ENCODE results near the gene SPRR1A. TPM values are rescaled to one million over a fixed set of nuclear protein-coding genes. Genes with fewer than 3 reads are reported as not detected.

SPRR1A gene
- total and polyA plus RNA-seq, 10 donors = not detected

DNA sequence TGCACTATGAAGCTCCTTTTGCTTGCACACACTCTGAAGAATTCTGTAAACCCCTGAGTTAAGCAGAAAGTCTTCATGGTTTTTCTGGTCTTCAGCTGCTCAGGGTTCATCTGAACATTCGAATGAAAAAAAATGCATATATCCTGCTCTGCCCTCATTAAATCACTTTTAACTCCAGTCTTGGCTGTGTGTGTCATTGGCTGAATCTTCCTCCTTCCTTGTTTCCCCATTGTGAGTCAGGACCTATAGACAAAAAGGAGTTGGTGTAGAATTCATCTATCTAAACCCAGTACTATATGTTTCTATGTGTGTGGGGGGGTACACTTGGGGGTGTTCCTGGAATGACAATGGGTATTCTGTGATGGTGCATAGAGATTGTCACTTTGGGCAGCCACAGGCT, 40.5 kb downstream of the SPRR1A start:
- WGBS, 5 donors = 74 to 94% (median 92%) methylated on average over 1 of the region's 1 CpG
- Histone ChIP-seq H3K27me3 (replicated peaks in 1 of 7) (peaks cover 0 to 26% (median 0%) of the 10 kb centered on the region in 7 donors), H3K4me1 (no peaks in the 10 kb centered on the region), H3K36me3 (no peaks in the 10 kb centered on the region), H3K4me3 (no peak overlapping the region), H3K27ac (no peak overlapping the region), H3K9me3 (no peaks in the 10 kb centered on the region)
- intact Hi-C loops (cut with DNase I; ENCODE audit: low total_unique reads) = no loop called here
- no peak for DNase-seq
- no peak for TF ChIP-seq POLR2A (IDR thresholded peaks at IDR 0.05)
- no peak for TF ChIP-seq CTCF (IDR thresholded peaks at IDR 0.05 in 8 of 11, conservative IDR thresholded peaks at IDR 0.05 in 3 of 11)
- TF ChIP-seq POLR2AphosphoS5 (IDR thresholded peaks at IDR 0.05) = no peak

GRCh38 chr1:153025797-153026196, 41.9 kb downstream of the SPRR1A start:
- no peak for DNase-seq
- peaks cover 0 to 25% (median 0%) of the 10 kb centered on the region in 7 donors for H3K27me3 ChIP-seq (replicated peaks in 1 of 7)
- H3K4me3 ChIP-seq = no peak overlapping the region
- H3K27ac ChIP-seq = no peak overlapping the region
- intact Hi-C loops (cut with DNase I; ENCODE audit: low total_unique reads) = no loop called here
- no peaks in the 10 kb centered on the region for H3K9me3 ChIP-seq
- no peaks in the 10 kb centered on the region for H3K36me3 ChIP-seq
- H3K4me1 ChIP-seq = no peaks in the 10 kb centered on the region
- 73 to 85% (median 79%) methylated on average over 1 of the region's 1 CpG for WGBS, 5 donors
- TF ChIP-seq POLR2AphosphoS5 (IDR thresholded peaks at IDR 0.05) = no peak
- no peak for TF ChIP-seq POLR2A (IDR thresholded peaks at IDR 0.05)
- TF ChIP-seq CTCF (IDR thresholded peaks at IDR 0.05 in 8 of 11, conservative IDR thresholded peaks at IDR 0.05 in 3 of 11) = no peak

DNA sequence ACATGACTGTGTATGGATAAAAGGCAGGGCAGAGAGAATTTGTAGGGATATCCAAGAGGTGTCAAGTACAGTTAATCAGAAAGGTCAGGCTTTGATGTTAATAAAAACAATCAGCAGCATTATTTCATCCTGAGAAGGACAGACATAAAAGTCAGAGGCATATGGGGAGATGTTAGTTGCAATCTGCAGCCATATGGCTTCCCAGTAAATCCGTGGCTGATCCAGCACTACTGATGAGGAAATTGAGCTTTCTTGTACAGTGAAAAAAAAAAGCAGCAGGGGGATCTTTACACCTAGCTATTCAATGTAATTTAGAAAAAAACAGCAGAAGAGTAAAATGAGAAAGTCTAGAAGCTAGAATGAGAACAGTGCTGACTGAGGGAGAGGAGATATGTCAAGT, 44.9 kb downstream of the SPRR1A start:
- intact Hi-C loops (cut with DNase I; ENCODE audit: low total_unique reads) = no loop called here
- H3K27ac ChIP-seq = no peak overlapping the region
- H3K4me1 ChIP-seq = no peaks in the 10 kb centered on the region
- 60 to 78% (median 66%) methylated on average over 1 of the region's 1 CpG for WGBS, 5 donors
- no peaks in the 10 kb centered on the region for H3K36me3 ChIP-seq
- no peak for DNase-seq
- no peaks in the 10 kb centered on the region for H3K9me3 ChIP-seq
- H3K27me3 ChIP-seq (replicated peaks in 1 of 7) = peaks cover 0 to 28% (median 0%) of the 10 kb centered on the region in 7 donors
- TF ChIP-seq POLR2AphosphoS5 (IDR thresholded peaks at IDR 0.05) (no peak), CTCF (IDR thresholded peaks at IDR 0.05 in 8 of 11, conservative IDR thresholded peaks at IDR 0.05 in 3 of 11) (no peak), POLR2A (IDR thresholded peaks at IDR 0.05) (no peak)
- no peak overlapping the region for H3K4me3 ChIP-seq

GRCh38 chr1:153030895-153031294, 47.0 kb downstream of the SPRR1A start, which contains the start of gene SPRR1B:
SPRR1B (plus strand) TSS chr1:153031203; CDS start chr1:153032346, 1,143 bp downstream.
- H3K9me3 ChIP-seq = no peaks in the 10 kb centered on the region
- TF ChIP-seq POLR2AphosphoS5 (IDR thresholded peaks at IDR 0.05) (no peak), CTCF (IDR thresholded peaks at IDR 0.05 in 8 of 11, conservative IDR thresholded peaks at IDR 0.05 in 3 of 11) (no peak), POLR2A (IDR thresholded peaks at IDR 0.05) (no peak)
- H3K27ac ChIP-seq = no peak within 1 kb of the TSS
- H3K4me3 ChIP-seq = no peak within 1 kb of the TSS
- no peak for DNase-seq
- H3K27me3 ChIP-seq (replicated peaks in 1 of 7) = peaks cover 0 to 29% (median 0%) of the 10 kb centered on the region in 7 donors
- no peaks in the 10 kb centered on the region for H3K4me1 ChIP-seq
- no peaks in the 10 kb centered on the region for H3K36me3 ChIP-seq
- intact Hi-C loops (cut with DNase I; ENCODE audit: low total_unique reads) = no loop called here

All from spleen (tissue), 11 donors.